GM12878 (cell line): ENCODE results near the gene MRPL28. TPM values are rescaled to one million over a fixed set of nuclear protein-coding genes. Genes with fewer than 3 reads are reported as not detected.

Source experiments
- ATAC-seq: fragments of 200-7000 bp; cut with Tn5 transposase; 3 replicates; pipeline ENCODE4 v1.9.1; 2020; ENCODE audit warnings: mild to moderate bottlenecking, moderate library complexity
- BruUV-seq: library from RNA; stranded (reverse); fragments of 400-500 nt; replicated peaks from 2 replicates; lab custom pipeline; 2021; lab: Mats Ljungman, UMichigan
- CTCF ChIA-PET: fragments of 300-600 bp; sonication (Branson Sonifier 250); formaldehyde crosslinking; extraction: SDS; loops from one replicate; lab custom pipeline; 2021; ENCODE audit warnings: inconsistent platforms; lab: Yijun Ruan, JAX
- POLR2A ChIA-PET: fragments of 350-600 bp; formaldehyde crosslinking; extraction: SDS; loops from one replicate; lab custom pipeline; 2021; ENCODE audit warnings: inconsistent platforms; lab: Charles Lee
- RAD21 ChIA-PET: fragments of 300-600 bp; sonication (Branson Sonifier 250); formaldehyde crosslinking; loops from one replicate; lab custom pipeline; 2023; ENCODE audit warnings: antibody characterized with exemption; ENCODE audit not compliant: unreplicated experiment; lab: Charles Lee
- SMC1A ChIA-PET: fragments of 300-600 bp; sonication (Branson Sonifier 250); formaldehyde crosslinking; loops from one replicate; lab custom pipeline; 2023; ENCODE audit not compliant: unreplicated experiment, uncharacterized antibody; lab: Charles Lee
- DNase-seq: peaks from one replicate; pipeline ENCODE4 v3.0.0-alpha.2; 2011; ENCODE audit warnings: low read depth, low spot score
- FAIRE-seq: peaks from 3 replicates; lab custom pipeline; 2011; peaks lifted over from hg19 to GRCh38; lab: Jason Lieb, UNC
- H2AFZ ChIP-seq: 2 replicates; pipeline ENCODE4 v1.6.0; 2011; ENCODE audit warnings: low read depth, low read length, control low read depth; ENCODE audit not compliant: control insufficient read depth
- H3K27ac ChIP-seq: 2 replicates; pipeline ENCODE4 v1.5.1; 2011; ENCODE audit warnings: control low read depth; ENCODE audit not compliant: control insufficient read depth, insufficient read depth
- H3K27me3 ChIP-seq, 2 experiments: replicated peaks in 1 of 2; 2 replicates each; pipeline versions ENCODE4 v1.6.0 to v1.6.1; 2011; ENCODE audit warnings: low read length in 1 of 2; ENCODE audit not compliant: control insufficient read depth in 2 of 2, insufficient read depth in 2 of 2
- H3K36me3 ChIP-seq, 2 experiments: 2 replicates each; pipeline ENCODE4 v1.5.1; 2011; ENCODE audit warnings: low read length in 1 of 2; ENCODE audit not compliant: control insufficient read depth in 2 of 2, insufficient read depth in 2 of 2
- H3K4me1 ChIP-seq: 2 replicates; pipeline ENCODE4 v1.6.1; 2011; ENCODE audit warnings: mild to moderate bottlenecking, low read length, moderate library complexity, mixed read lengths; ENCODE audit not compliant: control insufficient read depth, insufficient read depth
- H3K4me2 ChIP-seq: 2 replicates; pipeline ENCODE4 v1.6.0; 2011; ENCODE audit warnings: control low read depth; ENCODE audit not compliant: control insufficient read depth, insufficient read depth
- H3K4me3 ChIP-seq: fragments of 200-600 bp; sonication (generic); 2 replicates; pipeline ENCODE4 v1.5.1; 2016
- H3K79me2 ChIP-seq: 2 replicates; pipeline ENCODE4 v1.6.0; 2011; ENCODE audit warnings: low read length; ENCODE audit not compliant: control insufficient read depth, insufficient read depth
- H3K9ac ChIP-seq: 2 replicates; pipeline ENCODE4 v1.8.0; 2011; ENCODE audit warnings: low read length, control low read depth, mixed read lengths; ENCODE audit not compliant: control insufficient read depth, insufficient read depth
- H3K9me3 ChIP-seq: replicated peaks from 3 replicates; pipeline ENCODE4 v1.5.1; 2011; ENCODE audit warnings: mild to moderate bottlenecking, low read length; ENCODE audit not compliant: control insufficient read depth, insufficient read depth
- H4K20me1 ChIP-seq: 2 replicates; pipeline ENCODE4 v1.6.0; 2011; ENCODE audit not compliant: control insufficient read depth, insufficient read depth
- BMI1 ChIP-seq: fragments of 450-650 bp; IDR thresholded peaks from 2 replicates; pipeline ENCODE4 v1.6.1; 2016; ENCODE audit warnings: mild to moderate bottlenecking, moderate library complexity, borderline replicate concordance
- CBFB ChIP-seq: IDR thresholded peaks from 2 replicates; pipeline ENCODE4 v1.6.1; 2016; ENCODE audit warnings: antibody characterized with exemption, low read depth
- CBX3 ChIP-seq: fragments of 200-600 bp; sonication (generic); IDR thresholded peaks from 2 replicates; pipeline ENCODE4 v1.6.1; 2016; ENCODE audit warnings: low read depth, borderline replicate concordance
- CBX5 ChIP-seq: sonication (generic); IDR thresholded peaks from 2 replicates; pipeline ENCODE4 v1.6.1; 2016; ENCODE audit warnings: low read depth, moderate library complexity, mild to moderate bottlenecking, inconsistent platforms
- ELK1 ChIP-seq: IDR thresholded peaks from 2 replicates; pipeline ENCODE4 v1.6.1; 2012; ENCODE audit warnings: low read depth, low read length, improper control_type of control experiment
- EP300 ChIP-seq, 2 experiments: fragments of 150-350 bp in 1 of 2; IDR thresholded peaks; 2 replicates each; pipeline ENCODE4 v1.6.1; 2011 to 2012; ENCODE audit warnings: low read depth in 2 of 2, low read length in 2 of 2, borderline replicate concordance in 1 of 2, improper control_type of control experiment in 1 of 2, inconsistent platforms in 1 of 2; ENCODE audit not compliant: control insufficient read depth in 1 of 2
- MTA2 ChIP-seq: fragments of 450-650 bp; IDR thresholded peaks from 2 replicates; pipeline ENCODE4 v1.6.1; 2016; ENCODE audit warnings: low read depth, mild to moderate bottlenecking, moderate library complexity
- MXI1 ChIP-seq: fragments of 150-350 bp; IDR thresholded peaks from 2 replicates; pipeline ENCODE4 v1.6.1; 2011; ENCODE audit warnings: low read depth, mild to moderate bottlenecking, inconsistent platforms, low read length, improper control_type of control experiment
- MYB ChIP-seq: fragments of 150-350 bp; IDR thresholded peaks from 2 replicates; pipeline ENCODE4 v1.6.1; 2014; ENCODE audit warnings: mild to moderate bottlenecking, low read depth, low read length, borderline replicate concordance
- RB1 ChIP-seq: fragments of 450-650 bp; formaldehyde crosslinking; IDR thresholded peaks from 2 replicates; pipeline ENCODE4 v1.6.1; 2017; ENCODE audit warnings: mild to moderate bottlenecking, borderline replicate concordance
- SMC3 ChIP-seq: IDR thresholded peaks from 2 replicates; pipeline ENCODE4 v1.6.1; 2011; ENCODE audit warnings: low read length, improper control_type of control experiment, borderline replicate concordance
- USF2 ChIP-seq: IDR thresholded peaks from 2 replicates; pipeline ENCODE4 v1.6.1; 2011; ENCODE audit warnings: low read depth, low read length, improper control_type of control experiment, borderline replicate concordance
- ZBTB33 ChIP-seq: fragments of 450-650 bp; IDR thresholded peaks from 2 replicates; pipeline ENCODE4 v1.6.1; 2017; ENCODE audit warnings: mild to moderate bottlenecking
- ZNF274 ChIP-seq: IDR thresholded peaks from one replicate; pipeline ENCODE4 v1.8.0; 2011; ENCODE audit not compliant: insufficient read length, insufficient read depth
- WGBS: methylation state at CpG from one replicate; pipeline ENCODE4 v1.1.6; 2016; ENCODE audit warnings: low lambda C conversion rate; ENCODE audit not compliant: insufficient replicate concordance, insufficient coverage; ENCODE audit errors: missing lambda C conversion rate; 5-methylcytosine and 5-hydroxymethylcytosine counted together
- in situ Hi-C: fragments of 300-500 bp; cut with MboI; formaldehyde crosslinking; loops from 9 replicates; pipeline ENCODE4 v1.14.3; 2018; ENCODE audit warnings: mixed read lengths
- intact Hi-C: fragments of 100-400 bp; cut with micrococcal nuclease; formaldehyde crosslinking; loops from one replicate; pipeline ENCODE4 v1.14.2; 2022; ENCODE audit not compliant: unreplicated experiment
- polyA plus RNA-seq, 11 experiments: library from polyadenylated mRNA; depleted of rRNA in 4 of 11; unstranded in 6 of 11; stranded (reverse) in 5 of 11; fragments of >200 nt; fragmentation: Nextera tagmentation in 4 of 11; fragmentation: Illumina TruSeq in 1 of 11; extraction: Ambion mirVana in 4 of 11; extraction: Trizol in 1 of 11; gene quantifications; 1 replicate in 1 of 11; 2 replicates in 10 of 11; pipeline versions ENCODE4 v1.2.1 to v1.2.3, GENCODE V29; 2011 to 2016; ENCODE audit warnings: inconsistent platforms in 2 of 11, missing spikeins in 2 of 11, low read depth in 1 of 11
- total RNA-seq, 4 experiments: library from RNA; depleted of rRNA in 3 of 4; stranded (reverse); fragments of >200 nt in 3 of 4; fragmentation: Illumina TruSeq in 1 of 4; extraction: Trizol in 1 of 4; gene quantifications; 2 replicates each; pipeline versions ENCODE4 v1.2.1 to v1.2.3, GENCODE V29; 2013 to 2021
- TF ChIP-seq, protein P1 (sequence below): fragments of 450-650 bp; IDR thresholded peaks from 2 replicates; pipeline ENCODE4 v1.6.1; 2016; ENCODE audit warnings: mild to moderate bottlenecking

The MRPL28 gene
- total and polyA plus RNA-seq, 10 of the 15 experiments (the other 5 are each of a cell fraction or from before 2014, with no cell fraction given), result 1.6 to 185 (median 110) TPM

DNA sequence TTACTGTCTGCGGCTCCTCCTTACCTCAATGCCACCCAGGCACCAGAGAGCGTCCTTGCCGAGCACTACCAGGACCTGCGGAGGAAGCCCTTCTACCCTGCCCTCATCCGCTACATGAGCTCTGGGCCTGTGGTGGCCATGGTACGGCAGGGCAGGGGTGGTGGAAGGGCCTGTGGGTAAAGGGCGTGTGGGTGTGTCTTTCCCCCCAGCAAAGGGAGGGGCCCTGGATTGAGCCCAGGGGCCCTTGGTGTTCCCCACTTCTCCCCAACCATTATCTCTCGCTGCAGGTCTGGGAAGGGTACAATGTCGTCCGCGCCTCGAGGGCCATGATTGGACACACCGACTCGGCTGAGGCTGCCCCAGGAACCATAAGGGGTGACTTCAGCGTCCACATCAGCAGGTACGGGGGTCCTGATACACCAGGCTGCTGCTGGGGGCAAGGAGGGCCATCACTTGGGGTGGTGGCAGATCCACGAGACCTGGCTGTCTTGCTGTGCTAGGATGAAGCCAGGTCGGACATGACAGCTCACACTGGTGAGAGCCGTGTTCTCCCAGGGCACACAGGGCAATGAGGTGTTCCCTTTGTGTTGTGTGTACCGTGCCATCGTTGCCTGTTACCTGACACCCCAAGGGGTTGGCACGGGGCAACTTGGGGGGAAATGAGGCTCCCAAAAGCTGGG lies 29.1 kb upstream of the MRPL28 start (continued):
- no peak for TF ChIP-seq CBX3
- no peak for TF ChIP-seq MXI1
- no peak for TF ChIP-seq ELK1

GRCh38 chr16:398561-399339 lies 28.4 kb upstream of the MRPL28 start:
- Histone ChIP-seq H3K4me3 (no peak overlapping the region), H2AFZ (no peak overlapping the region), H3K4me1 (peaks cover 11% of the 10 kb centered on the region; the same call in 1 of the 2 replicates), H3K27ac (no peak overlapping the region), H3K79me2 (peaks cover 2% of the 10 kb centered on the region; the same call in 1 of the 2 replicates), H4K20me1 (no peaks in the 10 kb centered on the region), H3K27me3 (no peaks in the 10 kb centered on the region), H3K9ac (no peak overlapping the region; the same call in 1 of the 2 replicates), H3K36me3 (no peaks in the 10 kb centered on the region), H3K9me3 (no peaks in the 10 kb centered on the region), H3K4me2 (no peak overlapping the region)
- DNase-seq (no peak), ATAC-seq (no peak), FAIRE-seq (no peak)
- BruUV-seq, result no TSS peak
- 76% methylated on average over 22 of the region's 24 CpGs for WGBS
- POLR2A ChIA-PET, result interaction anchor here (0.6 kb wide), 1 partner anchor 95 kb away, joined by 4 read pairs; no protein-coding TSS in a partner anchor
- SMC1A ChIA-PET, result no interaction called here
- intact Hi-C loops (loop anchor here (10.0 kb wide), 2 partner anchors 96 to 266 kb away; partner anchors contain the start of gene RHOT2), in situ Hi-C loops (loop anchor here (10.0 kb wide), 1 partner anchor 266 kb away; the partner anchor contains the start of gene RHOT2)
- RAD21 ChIA-PET, result no interaction called here
- CTCF ChIA-PET, result interaction anchor here (1.0 to 1.3 kb wide), 2 partner anchors 9 to 12 kb away, joined by 3 to 4 read pairs; no protein-coding TSS in a partner anchor
- no peak for TF ChIP-seq MYB
- TF ChIP-seq RB1, result no peak
- TF ChIP-seq, protein P1, sequence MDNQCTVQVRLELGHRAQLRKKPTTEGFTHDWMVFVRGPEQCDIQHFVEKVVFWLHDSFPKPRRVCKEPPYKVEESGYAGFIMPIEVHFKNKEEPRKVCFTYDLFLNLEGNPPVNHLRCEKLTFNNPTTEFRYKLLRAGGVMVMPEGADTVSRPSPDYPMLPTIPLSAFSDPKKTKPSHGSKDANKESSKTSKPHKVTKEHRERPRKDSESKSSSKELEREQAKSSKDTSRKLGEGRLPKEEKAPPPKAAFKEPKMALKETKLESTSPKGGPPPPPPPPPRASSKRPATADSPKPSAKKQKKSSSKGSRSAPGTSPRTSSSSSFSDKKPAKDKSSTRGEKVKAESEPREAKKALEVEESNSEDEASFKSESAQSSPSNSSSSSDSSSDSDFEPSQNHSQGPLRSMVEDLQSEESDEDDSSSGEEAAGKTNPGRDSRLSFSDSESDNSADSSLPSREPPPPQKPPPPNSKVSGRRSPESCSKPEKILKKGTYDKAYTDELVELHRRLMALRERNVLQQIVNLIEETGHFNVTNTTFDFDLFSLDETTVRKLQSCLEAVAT, result no peak
- no peak for TF ChIP-seq EP300 (IDR thresholded peaks at IDR 0.05; ENCODE audit: borderline replicate concordance in 1 of 2, control insufficient read depth in 1 of 2, low read depth in 2 of 2, low read length in 2 of 2)
- no peak for TF ChIP-seq ZBTB33
- TF ChIP-seq CBX5, result no peak
- TF ChIP-seq CBFB, result no peak
- TF ChIP-seq SMC3, result no peak
- TF ChIP-seq MTA2, result no peak
- no peak for TF ChIP-seq ZNF274
- TF ChIP-seq USF2, result no peak
- TF ChIP-seq BMI1, result no peak
